Fibroblast of gingiva (primary cell): ENCODE data around the gene HK2.
A peak's percentile ranks its signal among the peaks of the same experiment; 100 is the strongest.
"Not testable (repeated sequence)": the region's sequence is repeated elsewhere in the genome, so short reads cannot be mapped to it uniquely, and the experiment has no call there.

Experiments
- DNase-seq: peaks from one replicate; pipeline ENCODE4 v3.0.0-alpha.2; 2011; ENCODE audit warnings: low read depth

Gene HK2

GRCh38 chr2:74834792-74835755 lies 1.1 kb downstream of the HK2 start:
- peak; percentile 31 for DNase-seq

GRCh38 chr2:74835831-74836674 lies 2.1 kb downstream of the HK2 start:
- DNase-seq, result peak; percentile 23

- DNase-seq, result no peak
Measured at GRCh38 chr2:74836675-74837401, 2.9 kb downstream of the HK2 start.

- DNase-seq, result no peak
Measured at GRCh38 chr2:74841641-74842040, 7.7 kb downstream of the HK2 start.

GRCh38 chr2:74843433-74843832 lies 9.5 kb downstream of the HK2 start:
- no peak for DNase-seq

GRCh38 chr2:74843899-74844298 lies 10.0 kb downstream of the HK2 start:
- peak; percentile 80 for DNase-seq

- DNase-seq, result no peak
Measured at GRCh38 chr2:74844752-74845151, 10.8 kb downstream of the HK2 start.

GRCh38 chr2:74845217-74845751 lies 11.4 kb downstream of the HK2 start:
- DNase-seq, result peak; percentile 88

GRCh38 chr2:74845991-74846390 lies 12.1 kb downstream of the HK2 start:
- no peak for DNase-seq

- no peak for DNase-seq
Measured at GRCh38 chr2:74846481-74846880, 12.6 kb downstream of the HK2 start.

- no peak for DNase-seq
Measured at GRCh38 chr2:74847070-74847858, 13.3 kb downstream of the HK2 start.

- no peak for DNase-seq
Measured at GRCh38 chr2:74849228-74849892, 15.4 kb downstream of the HK2 start.

- DNase-seq, result no peak
Measured at GRCh38 chr2:74850496-74851190, 16.7 kb downstream of the HK2 start.

GRCh38 chr2:74851191-74851566 lies 17.3 kb downstream of the HK2 start:
- no peak for DNase-seq

GRCh38 chr2:74853360-74853759 lies 19.4 kb downstream of the HK2 start:
- DNase-seq, result not testable (repeated sequence)

- no peak for DNase-seq
Measured at GRCh38 chr2:74854401-74854800, 20.5 kb downstream of the HK2 start.

GRCh38 chr2:74855114-74855707 lies 21.3 kb downstream of the HK2 start:
- not testable (repeated sequence) for DNase-seq

- DNase-seq, result no peak
Measured at GRCh38 chr2:74856004-74856578, 22.2 kb downstream of the HK2 start.

- DNase-seq, result no peak
Measured at GRCh38 chr2:74856599-74856998, 22.7 kb downstream of the HK2 start.
